ENCODE results near the gene AIRE.

AIRE gene

DNA sequence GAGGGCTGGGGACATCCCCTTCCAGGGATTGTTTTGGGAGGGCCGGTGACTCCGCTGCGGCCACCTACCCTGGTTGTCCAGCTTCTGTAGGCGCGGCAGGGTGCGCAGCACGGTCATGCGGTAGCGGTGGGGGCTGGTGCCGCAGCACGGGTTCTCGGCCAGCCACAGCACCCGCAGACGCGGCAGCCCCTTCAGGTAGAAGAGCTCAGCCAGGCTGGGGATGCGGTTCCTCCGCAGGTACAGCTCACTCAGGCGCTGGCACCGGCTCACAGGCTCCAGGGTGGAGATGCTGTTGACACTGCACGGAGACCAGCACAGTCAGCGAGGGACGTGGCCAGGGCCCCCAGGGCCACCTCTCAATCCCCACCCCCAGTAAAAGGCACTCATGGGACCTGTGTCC is 47.3 kb downstream of the AIRE start:
- in situ Hi-C loops (cut with MboI; ENCODE audit: low pct_unique_long_range_greater_than_20kb, low sequenced_read_pairs, unreplicated experiment) = loop anchor here (25.0 kb wide), 1 partner anchor 454 kb away; no protein-coding TSS in a partner anchor
- DNase-seq (ENCODE audit: low spot score) = no peak
- TF ChIP-seq, protein P1, sequence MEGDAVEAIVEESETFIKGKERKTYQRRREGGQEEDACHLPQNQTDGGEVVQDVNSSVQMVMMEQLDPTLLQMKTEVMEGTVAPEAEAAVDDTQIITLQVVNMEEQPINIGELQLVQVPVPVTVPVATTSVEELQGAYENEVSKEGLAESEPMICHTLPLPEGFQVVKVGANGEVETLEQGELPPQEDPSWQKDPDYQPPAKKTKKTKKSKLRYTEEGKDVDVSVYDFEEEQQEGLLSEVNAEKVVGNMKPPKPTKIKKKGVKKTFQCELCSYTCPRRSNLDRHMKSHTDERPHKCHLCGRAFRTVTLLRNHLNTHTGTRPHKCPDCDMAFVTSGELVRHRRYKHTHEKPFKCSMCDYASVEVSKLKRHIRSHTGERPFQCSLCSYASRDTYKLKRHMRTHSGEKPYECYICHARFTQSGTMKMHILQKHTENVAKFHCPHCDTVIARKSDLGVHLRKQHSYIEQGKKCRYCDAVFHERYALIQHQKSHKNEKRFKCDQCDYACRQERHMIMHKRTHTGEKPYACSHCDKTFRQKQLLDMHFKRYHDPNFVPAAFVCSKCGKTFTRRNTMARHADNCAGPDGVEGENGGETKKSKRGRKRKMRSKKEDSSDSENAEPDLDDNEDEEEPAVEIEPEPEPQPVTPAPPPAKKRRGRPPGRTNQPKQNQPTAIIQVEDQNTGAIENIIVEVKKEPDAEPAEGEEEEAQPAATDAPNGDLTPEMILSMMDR (IDR thresholded peaks at IDR 0.05; ENCODE audit: extremely low read depth, insufficient read depth, missing control alignments) = no peak

DNA sequence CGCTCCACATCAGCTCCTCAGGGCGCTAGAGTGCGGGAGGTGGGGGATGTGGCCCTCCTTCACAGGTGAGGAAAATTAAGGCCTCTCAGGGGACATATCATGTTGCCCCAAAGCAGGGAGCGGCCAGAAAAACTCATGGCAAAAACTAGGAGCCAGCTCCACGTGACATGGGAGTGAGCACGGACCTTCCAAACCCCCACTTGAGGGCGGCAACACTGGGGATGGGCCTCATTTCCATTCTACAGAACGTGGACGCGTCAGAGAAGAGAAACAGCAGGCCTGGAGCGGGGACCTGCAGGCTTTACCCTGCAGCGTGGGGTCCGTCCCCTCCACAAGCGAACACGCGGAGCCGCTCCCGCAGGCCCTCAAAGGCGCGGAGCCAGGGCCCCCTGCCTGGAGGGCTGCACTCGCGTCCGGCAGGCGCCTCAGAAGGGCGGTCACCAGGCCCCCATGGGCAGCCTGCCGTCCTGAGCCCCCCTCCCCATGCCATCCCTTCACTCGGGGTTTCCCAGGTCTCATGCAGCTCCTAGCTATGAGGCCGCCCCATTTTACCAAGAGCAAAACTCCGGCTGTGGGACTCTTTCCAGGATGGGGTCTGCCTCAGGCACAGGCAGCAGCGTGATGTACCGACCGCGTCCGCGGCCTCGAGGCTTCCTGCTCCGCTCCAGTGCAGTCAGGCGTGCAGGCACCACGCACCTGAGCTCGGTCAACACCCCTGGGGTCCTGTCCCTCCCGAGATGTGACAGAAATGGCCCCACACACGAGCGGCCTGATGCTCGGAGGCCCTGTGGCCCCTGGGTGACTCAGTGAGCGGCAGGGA is 48.0 kb downstream of the AIRE start:
- DNase-seq (ENCODE audit: low spot score) = no peak
- TF ChIP-seq, protein P1 (IDR thresholded peaks at IDR 0.05; ENCODE audit: extremely low read depth, insufficient read depth, missing control alignments) = no peak
- in situ Hi-C loops (cut with MboI; ENCODE audit: low pct_unique_long_range_greater_than_20kb, low sequenced_read_pairs, unreplicated experiment) = loop anchor here (25.0 kb wide), 1 partner anchor 454 kb away; no protein-coding TSS in a partner anchor

DNA sequence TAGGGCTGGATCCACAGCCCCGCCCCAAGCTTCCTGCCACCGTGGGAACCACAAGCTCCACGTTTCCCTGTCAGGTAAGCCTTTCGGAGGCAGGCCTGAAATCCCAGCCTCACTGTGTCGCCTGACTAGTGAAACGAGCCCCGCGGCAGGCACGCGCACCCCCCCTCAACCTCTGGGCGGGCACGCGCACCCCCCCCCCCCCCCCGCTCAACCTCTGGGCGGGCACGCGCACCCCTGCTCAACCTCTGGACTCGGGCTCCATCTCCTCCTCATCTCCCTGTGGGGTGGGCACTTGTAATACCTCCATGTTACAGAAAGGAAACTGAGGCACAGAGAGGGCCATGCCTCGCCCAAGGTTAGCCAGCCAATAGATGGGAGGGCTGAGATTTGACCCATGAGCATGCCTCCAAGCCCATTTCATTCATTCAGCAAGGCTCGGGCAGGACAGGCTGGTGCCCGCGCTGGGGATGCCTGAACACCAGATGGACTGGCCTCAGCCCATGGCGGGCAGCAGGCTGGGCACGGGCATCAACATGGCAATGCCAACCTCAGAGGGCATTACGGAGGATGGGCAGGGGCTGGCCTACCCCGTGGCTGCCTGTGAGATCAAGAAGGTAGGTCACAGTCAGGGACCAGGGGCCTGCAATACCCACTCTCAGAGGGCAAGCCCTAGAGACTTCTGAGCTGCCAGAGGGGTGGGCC is 48.8 kb downstream of the AIRE start:
- DNase-seq (ENCODE audit: low spot score) = no peak
- TF ChIP-seq, protein P1 (IDR thresholded peaks at IDR 0.05; ENCODE audit: extremely low read depth, insufficient read depth, missing control alignments) = no peak
- in situ Hi-C loops (cut with MboI; ENCODE audit: low pct_unique_long_range_greater_than_20kb, low sequenced_read_pairs, unreplicated experiment) = loop anchor here (25.0 kb wide), 1 partner anchor 453 kb away; no protein-coding TSS in a partner anchor

DNA sequence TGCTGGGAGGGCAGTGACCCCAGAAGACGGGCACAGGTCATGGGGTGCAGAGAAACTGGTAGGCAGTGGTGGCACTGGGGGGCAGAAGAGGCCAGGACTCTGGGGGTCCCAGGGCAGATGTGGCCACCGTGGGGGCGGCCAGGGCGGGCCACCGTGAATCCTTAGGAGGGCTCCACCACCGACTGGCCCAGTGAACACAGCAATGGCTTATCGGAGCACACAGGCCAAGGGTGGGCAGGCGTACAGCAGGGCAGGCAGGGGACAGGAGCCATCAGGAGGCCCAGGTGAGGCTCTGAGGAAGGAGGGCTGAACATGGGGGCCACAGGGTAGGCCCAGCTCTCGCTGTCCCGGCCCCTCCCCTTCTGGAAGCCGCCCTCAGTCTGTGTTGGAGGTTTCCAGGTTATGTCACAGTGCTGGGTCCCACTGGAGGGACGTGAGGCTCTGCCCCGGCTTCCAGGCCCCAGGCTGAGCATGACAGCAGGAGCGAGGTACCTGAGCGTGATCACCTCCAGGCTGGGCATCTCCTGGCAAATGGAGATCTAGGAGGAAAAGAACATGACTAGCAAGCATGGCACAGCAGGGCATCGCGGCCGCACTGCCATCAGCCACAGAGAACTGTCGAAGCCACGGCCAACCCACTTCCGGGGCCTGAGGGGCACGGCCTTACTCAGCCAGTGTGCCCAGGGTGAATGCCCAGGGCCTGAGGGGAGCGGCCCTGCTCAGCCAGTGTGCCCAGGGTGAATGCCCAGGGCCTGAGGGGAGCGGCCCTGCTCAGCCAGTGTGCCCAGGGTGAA is 49.8 kb downstream of the AIRE start:
- TF ChIP-seq, protein P1 (IDR thresholded peaks at IDR 0.05; ENCODE audit: extremely low read depth, insufficient read depth, missing control alignments) = no peak
- in situ Hi-C loops (cut with MboI; ENCODE audit: low pct_unique_long_range_greater_than_20kb, low sequenced_read_pairs, unreplicated experiment) = loop anchor here (25.0 kb wide), 1 partner anchor 452 kb away; no protein-coding TSS in a partner anchor
- DNase-seq (ENCODE audit: low spot score) = no peak

DNA sequence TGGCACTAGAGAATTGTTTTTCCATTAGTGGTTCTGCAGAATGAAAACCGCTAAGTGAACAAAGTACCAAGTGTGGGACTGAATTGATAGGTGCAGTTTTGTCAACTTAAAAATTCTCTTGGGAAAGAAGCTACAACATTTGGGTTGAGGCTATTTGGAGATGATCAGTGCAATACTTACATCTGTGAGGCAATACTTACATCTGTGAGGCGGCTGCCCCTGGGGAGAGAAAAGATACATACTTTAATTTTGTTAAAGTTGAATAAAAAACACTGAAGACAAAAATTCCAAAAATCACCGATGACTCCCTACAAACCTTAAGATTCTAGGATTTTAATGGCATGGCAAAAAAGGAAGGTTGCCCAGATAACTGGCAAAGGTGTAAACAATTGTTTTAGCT is 51.8 kb downstream of the AIRE start:
- no peak for DNase-seq (ENCODE audit: low spot score)
- TF ChIP-seq, protein P1 (IDR thresholded peaks at IDR 0.05; ENCODE audit: extremely low read depth, insufficient read depth, missing control alignments) = no peak
- in situ Hi-C loops (cut with MboI; ENCODE audit: low pct_unique_long_range_greater_than_20kb, low sequenced_read_pairs, unreplicated experiment) = loop anchor here (25.0 kb wide), 1 partner anchor 450 kb away; no protein-coding TSS in a partner anchor

Measured in GM13977 (cell line).